ENCODE measurements around the gene RNASET2. TPM values are rescaled to one million over a fixed set of nuclear protein-coding genes. Genes with fewer than 3 reads are reported as not detected.
"Not testable (repeated sequence)": the region's sequence is repeated elsewhere in the genome, so short reads cannot be mapped to it uniquely, and the experiment has no call there.

The RNASET2 gene
- total RNA-seq, 1 experiment from 2014 or later, result 42.2 TPM

- in situ Hi-C loops (cut with HindIII; ENCODE audit: low pct_unique_long_range_greater_than_20kb, low sequenced_read_pairs), result no loop called here
- DNase-seq (ENCODE audit: low read depth, low spot score), result no peak
These were observed 56.1 kb downstream of the RNASET2 start for GRCh38 chr6:166900130-166900708.

GRCh38 chr6:166898910-166899309 lies 57.4 kb downstream of the RNASET2 start:
- in situ Hi-C loops (cut with HindIII; ENCODE audit: low pct_unique_long_range_greater_than_20kb, low sequenced_read_pairs), result no loop called here
- no peak for DNase-seq (ENCODE audit: low read depth, low spot score)

- DNase-seq (ENCODE audit: low read depth, low spot score); in situ Hi-C loops (cut with HindIII; ENCODE audit: low pct_unique_long_range_greater_than_20kb, low sequenced_read_pairs): not testable (repeated sequence)
These were observed 61.7 kb downstream of the RNASET2 start for GRCh38 chr6:166894614-166895013.

GRCh38 chr6:166892472-166892871 lies 63.9 kb downstream of the RNASET2 start:
- DNase-seq (ENCODE audit: low read depth, low spot score); in situ Hi-C loops (cut with HindIII; ENCODE audit: low pct_unique_long_range_greater_than_20kb, low sequenced_read_pairs): not testable (repeated sequence)

- in situ Hi-C loops (cut with HindIII; ENCODE audit: low pct_unique_long_range_greater_than_20kb, low sequenced_read_pairs), result not testable (repeated sequence)
These were observed 69.6 kb downstream of the RNASET2 start for GRCh38 chr6:166886773-166887172.

GRCh38 chr6:166884958-166885357 lies 71.4 kb downstream of the RNASET2 start:
- in situ Hi-C loops (cut with HindIII; ENCODE audit: low pct_unique_long_range_greater_than_20kb, low sequenced_read_pairs); DNase-seq (ENCODE audit: low read depth, low spot score): not testable (repeated sequence)

More at GRCh38 chr6:166886773-166887172, 69.6 kb downstream of the RNASET2 start:
- DNase-seq (ENCODE audit: low read depth, low spot score), result not testable (repeated sequence)

GRCh38 chr6:166879594-166879993 lies 76.8 kb downstream of the RNASET2 start:
- in situ Hi-C loops (cut with HindIII; ENCODE audit: low pct_unique_long_range_greater_than_20kb, low sequenced_read_pairs), result no loop called here
- DNase-seq (ENCODE audit: low read depth, low spot score), result no peak

Small RNA genes lying within 50 kb of the gene (small RNA-seq; reads per million reads assigned to genes)
- gene MIR3939, result 0 to 0.24 reads per million in 2 experiments

Other genes with a start within 250 kb of the RNASET2 start
- 11.1 and 13.2 TPM in 2 replicates for gene CEP43, start 42.8 kb upstream of the RNASET2 start, total RNA-seq (2014; rRNA removed; shearing (Covaris generic))
- not detected in 2 replicates for gene CCR6, start 166.5 kb upstream of the RNASET2 start, total RNA-seq (2014; rRNA removed; shearing (Covaris generic))
- gene GPR31, start 201.4 kb upstream of the RNASET2 start, total RNA-seq (2014; rRNA removed; shearing (Covaris generic)), result not detected in 2 replicates